Measurements from ENCODE around the gene KLHL35. TPM values are rescaled to one million over a fixed set of nuclear protein-coding genes. Genes with fewer than 3 reads are reported as not detected.
"Not testable (repeated sequence)": the region's sequence is repeated elsewhere in the genome, so short reads cannot be mapped to it uniquely, and the experiment has no call there.

KLHL35 gene
- total RNA-seq, 1 donor from 2014 or later = 0.55 TPM

DNA sequence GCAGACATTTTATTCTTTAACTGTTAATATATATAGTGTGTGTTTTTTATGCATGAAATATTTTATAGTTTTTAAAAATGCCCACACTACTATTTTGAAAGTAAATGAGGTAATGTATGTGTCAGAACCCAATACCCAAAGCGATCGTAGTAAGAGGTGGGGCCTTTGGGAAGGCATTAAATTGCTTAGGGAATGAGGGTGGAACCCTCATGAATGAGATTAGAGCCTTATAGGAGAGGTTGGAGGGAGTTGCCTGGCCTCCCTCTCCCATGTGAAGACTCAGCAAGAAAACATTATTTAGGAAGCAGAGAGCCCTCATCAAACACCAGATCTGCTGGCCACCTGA is 11.1 kb downstream of the KLHL35 start:
- no peak for DNase-seq (ENCODE audit: low spot score, unreplicated experiment)
- H3K4me1 Mint-ChIP-seq (ENCODE audit: low read depth) = peaks cover 39% of the 10 kb centered on the region
- peaks cover 4% of the 10 kb centered on the region for H3K27me3 Mint-ChIP-seq
- TF ChIP-seq, protein P1, sequence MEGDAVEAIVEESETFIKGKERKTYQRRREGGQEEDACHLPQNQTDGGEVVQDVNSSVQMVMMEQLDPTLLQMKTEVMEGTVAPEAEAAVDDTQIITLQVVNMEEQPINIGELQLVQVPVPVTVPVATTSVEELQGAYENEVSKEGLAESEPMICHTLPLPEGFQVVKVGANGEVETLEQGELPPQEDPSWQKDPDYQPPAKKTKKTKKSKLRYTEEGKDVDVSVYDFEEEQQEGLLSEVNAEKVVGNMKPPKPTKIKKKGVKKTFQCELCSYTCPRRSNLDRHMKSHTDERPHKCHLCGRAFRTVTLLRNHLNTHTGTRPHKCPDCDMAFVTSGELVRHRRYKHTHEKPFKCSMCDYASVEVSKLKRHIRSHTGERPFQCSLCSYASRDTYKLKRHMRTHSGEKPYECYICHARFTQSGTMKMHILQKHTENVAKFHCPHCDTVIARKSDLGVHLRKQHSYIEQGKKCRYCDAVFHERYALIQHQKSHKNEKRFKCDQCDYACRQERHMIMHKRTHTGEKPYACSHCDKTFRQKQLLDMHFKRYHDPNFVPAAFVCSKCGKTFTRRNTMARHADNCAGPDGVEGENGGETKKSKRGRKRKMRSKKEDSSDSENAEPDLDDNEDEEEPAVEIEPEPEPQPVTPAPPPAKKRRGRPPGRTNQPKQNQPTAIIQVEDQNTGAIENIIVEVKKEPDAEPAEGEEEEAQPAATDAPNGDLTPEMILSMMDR (IDR thresholded peaks at IDR 0.05; ENCODE audit: unreplicated experiment) = no peak
- H3K4me3 Mint-ChIP-seq (ENCODE audit: low read depth) = peak overlapping the region; percentile 15
- peaks cover 7% of the 10 kb centered on the region for H3K36me3 Mint-ChIP-seq (ENCODE audit: insufficient read depth)
- H3K9me3 Mint-ChIP-seq (ENCODE audit: low read depth) = no peaks in the 10 kb centered on the region
- H3K27ac Mint-ChIP-seq = peak overlapping the region; percentile 95

DNA sequence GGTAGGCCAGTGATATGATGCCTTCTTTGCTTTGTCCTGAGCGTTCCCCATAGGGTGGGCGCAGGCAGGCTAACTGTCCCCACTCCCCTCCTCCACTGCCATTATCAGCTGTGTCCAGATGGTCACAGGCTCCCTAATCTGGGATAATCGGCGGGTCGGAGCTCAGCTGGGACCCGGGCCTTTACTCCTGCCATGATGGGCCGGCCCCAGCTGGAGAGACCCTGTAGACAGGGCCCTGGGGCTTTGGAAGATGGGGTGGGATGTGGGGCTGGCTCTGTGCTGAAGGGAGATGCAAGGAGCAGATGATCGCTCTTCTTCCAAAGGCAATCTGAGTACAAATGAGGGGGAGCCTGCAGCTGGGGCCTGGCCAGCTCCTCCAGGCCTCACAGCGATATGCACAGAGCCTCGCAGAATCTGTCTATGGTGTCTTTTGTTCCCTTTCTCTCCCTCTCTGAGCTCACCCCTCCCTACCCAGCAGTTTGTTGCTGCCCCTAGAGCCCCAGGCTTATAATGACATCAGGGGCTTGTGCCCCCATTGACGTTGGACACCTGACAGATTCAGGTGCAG is 11.9 kb downstream of the KLHL35 start:
- TF ChIP-seq, protein P1 (IDR thresholded peaks at IDR 0.05; ENCODE audit: unreplicated experiment) = no peak
- Mint-ChIP-seq H3K36me3 (ENCODE audit: insufficient read depth) (peaks cover 8% of the 10 kb centered on the region), H3K27me3 (no peaks in the 10 kb centered on the region), H3K4me3 (ENCODE audit: low read depth) (no peak overlapping the region), H3K9me3 (ENCODE audit: low read depth) (no peaks in the 10 kb centered on the region), H3K4me1 (ENCODE audit: low read depth) (peaks cover 39% of the 10 kb centered on the region), H3K27ac (peak overlapping the region; percentile 95)
- DNase-seq (ENCODE audit: low spot score, unreplicated experiment) = no peak

DNA sequence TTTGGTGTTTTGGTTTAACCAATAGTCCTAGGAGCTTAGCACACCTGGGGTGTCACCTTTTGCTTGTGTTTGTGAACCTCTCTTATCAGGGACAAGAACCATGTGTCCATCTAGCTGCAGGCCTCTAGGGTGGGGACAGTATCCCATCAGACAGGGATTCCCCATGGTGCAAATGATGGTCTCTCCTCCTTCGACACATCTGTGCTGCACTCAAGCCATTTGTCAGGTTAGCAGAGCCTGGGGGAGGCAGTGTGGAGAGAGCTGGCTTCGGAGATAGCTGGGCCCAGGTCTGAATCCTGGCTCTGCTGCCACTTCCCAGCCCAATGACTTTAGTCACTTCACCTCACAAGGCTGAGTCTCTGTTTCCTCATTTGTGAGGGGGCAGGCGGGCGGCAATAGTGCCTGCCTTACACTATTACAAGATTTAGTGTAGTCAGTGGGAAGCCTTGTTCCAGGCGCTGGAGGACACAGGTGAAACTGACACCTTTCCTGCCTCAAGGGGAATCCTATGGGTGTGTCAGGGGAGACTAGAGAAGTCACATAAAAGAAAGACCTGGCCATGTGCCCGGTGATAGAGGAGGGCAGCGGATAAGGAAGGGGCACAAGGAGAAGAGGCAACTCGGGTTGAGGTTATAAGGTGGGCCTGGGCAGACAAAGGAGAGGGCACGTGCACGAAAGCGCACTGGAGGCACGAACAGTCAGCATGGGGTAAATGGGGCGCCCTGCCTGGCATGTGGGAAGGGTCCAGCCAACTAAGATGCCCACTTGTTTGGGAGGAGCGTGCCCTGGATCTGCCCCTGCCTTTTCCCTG is 12.6 kb downstream of the KLHL35 start:
- peaks cover 39% of the 10 kb centered on the region for H3K4me1 Mint-ChIP-seq (ENCODE audit: low read depth)
- H3K27me3 Mint-ChIP-seq = no peaks in the 10 kb centered on the region
- no peak for DNase-seq (ENCODE audit: low spot score, unreplicated experiment)
- H3K27ac Mint-ChIP-seq = peak overlapping the region; percentile 95
- TF ChIP-seq, protein P1 (IDR thresholded peaks at IDR 0.05; ENCODE audit: unreplicated experiment) = no peak
- no peaks in the 10 kb centered on the region for H3K9me3 Mint-ChIP-seq (ENCODE audit: low read depth)
- H3K4me3 Mint-ChIP-seq (ENCODE audit: low read depth) = peak overlapping the region; percentile 29
- H3K36me3 Mint-ChIP-seq (ENCODE audit: insufficient read depth) = peaks cover 10% of the 10 kb centered on the region

DNA sequence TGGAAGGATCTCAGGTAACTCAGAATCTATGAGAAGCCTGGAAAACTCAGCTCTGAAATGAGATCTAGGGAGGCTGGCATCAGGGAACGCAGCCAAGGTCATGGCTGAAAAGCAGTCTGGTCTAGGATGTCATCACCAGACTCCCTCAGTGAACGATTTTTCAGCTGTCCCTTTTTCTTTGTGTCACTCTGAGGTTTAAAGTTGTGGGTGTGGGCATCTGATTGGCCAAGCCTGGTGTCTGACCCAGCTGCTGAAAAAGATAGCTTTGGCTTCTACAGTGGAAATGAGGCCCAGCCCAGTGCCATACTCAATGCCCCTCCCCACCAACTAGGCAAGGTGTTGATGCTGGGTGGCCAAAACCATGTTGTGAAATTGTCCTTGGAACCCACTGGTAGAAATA is 19.1 kb downstream of the KLHL35 start:
- Mint-ChIP-seq H3K27ac (no peak overlapping the region), H3K36me3 (ENCODE audit: insufficient read depth) (peaks cover 16% of the 10 kb centered on the region), H3K9me3 (ENCODE audit: low read depth) (no peaks in the 10 kb centered on the region)

DNA sequence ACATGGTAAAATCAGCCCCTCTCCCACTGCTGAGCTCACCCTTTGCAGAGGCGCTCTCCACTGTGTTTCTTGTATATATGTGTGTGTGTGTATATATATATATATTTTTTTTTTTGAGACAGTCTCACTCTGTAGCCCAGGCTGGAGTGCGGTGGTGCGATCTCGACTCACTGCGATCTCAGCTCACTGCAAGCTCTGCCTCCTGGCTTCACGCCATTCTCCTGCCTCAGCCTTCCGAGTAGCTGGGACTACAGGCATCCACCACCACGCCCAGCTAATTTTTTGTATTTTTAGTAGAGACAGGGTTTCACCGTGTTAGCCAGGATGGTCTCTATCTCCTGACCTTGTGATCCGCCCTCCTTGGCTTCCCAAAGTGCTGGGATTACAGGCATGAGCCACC is 19.9 kb downstream of the KLHL35 start:
- not testable (repeated sequence) for H3K4me1 Mint-ChIP-seq (ENCODE audit: low read depth); H3K4me3 Mint-ChIP-seq (ENCODE audit: low read depth); H3K27me3 Mint-ChIP-seq; H3K9me3 Mint-ChIP-seq (ENCODE audit: low read depth); DNase-seq (ENCODE audit: low spot score, unreplicated experiment)
- Mint-ChIP-seq H3K27ac (peak overlapping the region; percentile 83), H3K36me3 (ENCODE audit: insufficient read depth) (peaks cover 19% of the 10 kb centered on the region)

More for the DNA sequence above, 19.1 kb downstream of the KLHL35 start:
- TF ChIP-seq, protein P1 (IDR thresholded peaks at IDR 0.05; ENCODE audit: unreplicated experiment) = no peak
- no peaks in the 10 kb centered on the region for H3K4me1 Mint-ChIP-seq (ENCODE audit: low read depth)
- H3K4me3 Mint-ChIP-seq (ENCODE audit: low read depth) = no peak overlapping the region
- no peak for DNase-seq (ENCODE audit: low spot score, unreplicated experiment)
- H3K27me3 Mint-ChIP-seq = no peaks in the 10 kb centered on the region

DNA sequence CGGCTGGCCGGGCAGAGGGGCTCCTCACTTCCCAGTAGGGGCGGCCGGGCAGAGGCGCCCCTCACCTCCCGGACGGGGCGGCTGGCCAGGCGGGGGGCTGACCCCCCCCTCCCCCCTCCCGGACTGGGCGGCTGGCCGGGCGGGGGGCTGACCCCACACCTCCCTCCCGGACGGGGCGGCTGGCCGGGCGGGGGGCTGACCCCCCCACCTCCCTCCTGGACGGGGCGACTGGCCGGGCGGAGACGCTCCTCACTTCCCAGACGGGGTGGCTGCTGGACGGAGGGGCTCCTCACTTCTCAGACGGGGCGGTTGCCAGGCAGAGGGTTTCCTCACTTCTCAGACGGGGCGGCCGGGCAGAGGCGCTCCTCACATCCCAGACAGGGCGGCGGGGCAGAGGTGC is 23.0 kb downstream of the KLHL35 start:
- not testable (repeated sequence) for DNase-seq (ENCODE audit: low spot score, unreplicated experiment); H3K27me3 Mint-ChIP-seq; H3K9me3 Mint-ChIP-seq (ENCODE audit: low read depth); H3K4me1 Mint-ChIP-seq (ENCODE audit: low read depth); H3K4me3 Mint-ChIP-seq (ENCODE audit: low read depth); H3K27ac Mint-ChIP-seq
- peaks cover 32% of the 10 kb centered on the region for H3K36me3 Mint-ChIP-seq (ENCODE audit: insufficient read depth)

Measured in progenitor cell of endocrine pancreas (in vitro differentiated cells).